Muscle layer of colon (tissue), 2 donors: ENCODE measurements around the gene ASB7.

ENCODE experiments used
- H3K27ac ChIP-seq: one replicate; pipeline ENCODE4 v1.7.0; 2013; ENCODE audit warnings: low read depth, mild to moderate bottlenecking, low read length, moderate library complexity
- H3K27me3 ChIP-seq, 2 donors: one replicate each; pipeline ENCODE4 v1.7.0; 2013; ENCODE audit warnings: low read length in 2 of 2, mild to moderate bottlenecking in 2 of 2; ENCODE audit not compliant: insufficient read depth in 2 of 2, control insufficient read depth in 1 of 2
- H3K36me3 ChIP-seq: one replicate; pipeline ENCODE4 v1.7.0; 2013; ENCODE audit warnings: mild to moderate bottlenecking, low read length; ENCODE audit not compliant: insufficient read depth
- H3K4me1 ChIP-seq: one replicate; pipeline ENCODE4 v1.7.0; 2013; ENCODE audit warnings: mild to moderate bottlenecking, low read length; ENCODE audit not compliant: insufficient read depth
- H3K4me3 ChIP-seq, 2 donors: one replicate each; pipeline ENCODE4 v1.7.0; 2013; ENCODE audit warnings: low read length in 2 of 2, low read depth in 1 of 2, mild to moderate bottlenecking in 1 of 2, moderate library complexity in 1 of 2
- H3K9ac ChIP-seq: one replicate; pipeline ENCODE4 v1.7.0; 2013; ENCODE audit warnings: low read length
- H3K9me3 ChIP-seq: one replicate; pipeline ENCODE4 v1.7.0; 2013; ENCODE audit warnings: mild to moderate bottlenecking, low read length
- donor health status: abdominal sarcoma.
- donor health status: Adenocarcinoma of cecum.

The ASB7 gene

GRCh38 chr15:100598655-100599054 lies 3.7 kb upstream of the ASB7 start:
- no peak overlapping the region for H3K4me3 ChIP-seq
- peaks cover 15% of the 10 kb centered on the region for H3K4me1 ChIP-seq
- H3K27me3 ChIP-seq, result no peaks in the 10 kb centered on the region
- no peak overlapping the region for H3K27ac ChIP-seq
- no peak overlapping the region for H3K9ac ChIP-seq
- no peaks in the 10 kb centered on the region for H3K36me3 ChIP-seq
- no peaks in the 10 kb centered on the region for H3K9me3 ChIP-seq

GRCh38 chr15:100601163-100601562 lies 1.2 kb upstream of the ASB7 start:
- H3K4me3 ChIP-seq, result peak overlapping the region; percentile 98 to 100
- H3K27me3 ChIP-seq, result no peaks in the 10 kb centered on the region
- H3K9me3 ChIP-seq, result no peaks in the 10 kb centered on the region
- peak overlapping the region; percentile 92 for H3K9ac ChIP-seq
- H3K27ac ChIP-seq, result no peak overlapping the region
- H3K4me1 ChIP-seq, result peaks cover 22% of the 10 kb centered on the region
- no peaks in the 10 kb centered on the region for H3K36me3 ChIP-seq

- Histone ChIP-seq H3K4me1 (peaks cover 22% of the 10 kb centered on the region), H3K27me3 (no peaks in the 10 kb centered on the region), H3K27ac (peak overlapping the region; percentile 87), H3K9ac (peak overlapping the region; percentile 92), H3K4me3 (peak overlapping the region; percentile 98 to 100), H3K9me3 (no peaks in the 10 kb centered on the region), H3K36me3 (no peaks in the 10 kb centered on the region)
Observed at GRCh38 chr15:100601617-100602063, 749 bp upstream of the ASB7 start.

- H3K4me3 ChIP-seq, result peak overlapping the region; percentile 91 to 93
- peak overlapping the region; percentile 68 for H3K9ac ChIP-seq
- H3K9me3 ChIP-seq, result no peaks in the 10 kb centered on the region
- peaks cover 22% of the 10 kb centered on the region for H3K4me1 ChIP-seq
- no peaks in the 10 kb centered on the region for H3K27me3 ChIP-seq
- peaks cover 8% of the 10 kb centered on the region for H3K36me3 ChIP-seq
- peak overlapping the region; percentile 83 for H3K27ac ChIP-seq
Observed at GRCh38 chr15:100602823-100603393, 519 bp downstream of the ASB7 start.

- Histone ChIP-seq H3K4me3 (no peak overlapping the region), H3K4me1 (peaks cover 9% of the 10 kb centered on the region), H3K27me3 (no peaks in the 10 kb centered on the region), H3K27ac (no peak overlapping the region), H3K9ac (no peak overlapping the region), H3K36me3 (peaks cover 29% of the 10 kb centered on the region), H3K9me3 (no peaks in the 10 kb centered on the region)
Observed at GRCh38 chr15:100612539-100612938, 10.2 kb downstream of the ASB7 start.

GRCh38 chr15:100613208-100613607 lies 10.8 kb downstream of the ASB7 start:
- Histone ChIP-seq H3K27me3 (no peaks in the 10 kb centered on the region), H3K36me3 (peaks cover 22% of the 10 kb centered on the region), H3K9ac (no peak overlapping the region), H3K4me3 (no peak overlapping the region), H3K27ac (no peak overlapping the region), H3K4me1 (peaks cover 9% of the 10 kb centered on the region), H3K9me3 (no peaks in the 10 kb centered on the region)

- Histone ChIP-seq H3K27ac (no peak overlapping the region), H3K27me3 (no peaks in the 10 kb centered on the region), H3K9me3 (no peaks in the 10 kb centered on the region), H3K4me1 (peaks cover 9% of the 10 kb centered on the region), H3K9ac (no peak overlapping the region), H3K4me3 (no peak overlapping the region), H3K36me3 (peaks cover 25% of the 10 kb centered on the region)
Observed at GRCh38 chr15:100614336-100614735, 11.9 kb downstream of the ASB7 start.

GRCh38 chr15:100614918-100615317 lies 12.5 kb downstream of the ASB7 start:
- Histone ChIP-seq H3K4me3 (no peak overlapping the region), H3K9me3 (no peaks in the 10 kb centered on the region), H3K9ac (no peak overlapping the region), H3K36me3 (peaks cover 21% of the 10 kb centered on the region), H3K27ac (no peak overlapping the region), H3K4me1 (peaks cover 9% of the 10 kb centered on the region), H3K27me3 (no peaks in the 10 kb centered on the region)

GRCh38 chr15:100615801-100616200 lies 13.4 kb downstream of the ASB7 start:
- Histone ChIP-seq H3K27me3 (no peaks in the 10 kb centered on the region), H3K4me1 (peaks cover 9% of the 10 kb centered on the region), H3K9ac (no peak overlapping the region), H3K4me3 (no peak overlapping the region), H3K9me3 (no peaks in the 10 kb centered on the region), H3K36me3 (peaks cover 21% of the 10 kb centered on the region), H3K27ac (no peak overlapping the region)

GRCh38 chr15:100616700-100617099 lies 14.3 kb downstream of the ASB7 start:
- Histone ChIP-seq H3K4me1 (peaks cover 9% of the 10 kb centered on the region), H3K9ac (no peak overlapping the region), H3K36me3 (peaks cover 20% of the 10 kb centered on the region), H3K27ac (no peak overlapping the region), H3K27me3 (no peaks in the 10 kb centered on the region), H3K9me3 (no peaks in the 10 kb centered on the region), H3K4me3 (no peak overlapping the region)

- H3K36me3 ChIP-seq, result peaks cover 3% of the 10 kb centered on the region
- H3K9me3 ChIP-seq, result no peaks in the 10 kb centered on the region
- no peaks in the 10 kb centered on the region for H3K4me1 ChIP-seq
- no peak overlapping the region for H3K4me3 ChIP-seq
- no peak overlapping the region for H3K9ac ChIP-seq
- H3K27ac ChIP-seq, result no peak overlapping the region
- no peaks in the 10 kb centered on the region for H3K27me3 ChIP-seq
Observed at GRCh38 chr15:100623301-100623700, 20.9 kb downstream of the ASB7 start.

- H3K4me3 ChIP-seq, result no peak overlapping the region
- H3K4me1 ChIP-seq, result no peaks in the 10 kb centered on the region
- no peak overlapping the region for H3K9ac ChIP-seq
- no peaks in the 10 kb centered on the region for H3K27me3 ChIP-seq
- peaks cover 4% of the 10 kb centered on the region for H3K36me3 ChIP-seq
- H3K9me3 ChIP-seq, result no peaks in the 10 kb centered on the region
- H3K27ac ChIP-seq, result no peak overlapping the region
Observed at GRCh38 chr15:100627789-100628395, 25.5 kb downstream of the ASB7 start.
